Osteoblast (primary cell): ENCODE data around the gene TMEM151B. TPM values are rescaled to one million over a fixed set of nuclear protein-coding genes. Genes with fewer than 3 reads are reported as not detected.
A peak's percentile ranks its signal among the peaks of the same experiment; 100 is the strongest.

Source experiments
- DNase-seq: peaks from one replicate; pipeline ENCODE4 v3.0.0; 2011; ENCODE audit warnings: low spot score, mixed read lengths; ENCODE audit not compliant: insufficient read length; ENCODE audit errors: missing footprints
- H2AFZ ChIP-seq: 2 replicates; pipeline ENCODE4 v1.6.0; 2011; ENCODE audit warnings: mild to moderate bottlenecking, low read length
- H3K27ac ChIP-seq: 2 replicates; pipeline ENCODE4 v1.5.1; 2011; ENCODE audit warnings: mild to moderate bottlenecking, low read depth, low read length, moderate library complexity
- H3K27me3 ChIP-seq: 2 replicates; pipeline ENCODE4 v1.6.0; 2012; ENCODE audit warnings: mild to moderate bottlenecking, control low read depth, inconsistent platforms, low read length, moderate library complexity; ENCODE audit not compliant: insufficient read depth
- H3K36me3 ChIP-seq: 2 replicates; pipeline ENCODE4 v1.5.1; 2011; ENCODE audit warnings: mild to moderate bottlenecking, low read length, control low read depth, moderate library complexity; ENCODE audit not compliant: insufficient read depth
- H3K4me1 ChIP-seq: 2 replicates; pipeline ENCODE4 v1.5.1; 2011; ENCODE audit warnings: mild to moderate bottlenecking, low read length, control low read depth, moderate library complexity; ENCODE audit not compliant: insufficient read depth
- H3K4me2 ChIP-seq: 2 replicates; pipeline ENCODE4 v1.6.0; 2011; ENCODE audit warnings: mild to moderate bottlenecking, low read length; ENCODE audit not compliant: insufficient read depth
- H3K4me3 ChIP-seq: fragments of 200-600 bp; sonication (generic); 3 replicates; pipeline ENCODE4 v1.5.1; 2012; ENCODE audit warnings: mild to moderate bottlenecking, low read length, inconsistent platforms; ENCODE audit not compliant: insufficient read depth
- H3K79me2 ChIP-seq: 2 replicates; pipeline ENCODE4 v1.6.0; 2012; ENCODE audit warnings: mild to moderate bottlenecking, low read length, control low read depth, inconsistent platforms; ENCODE audit not compliant: insufficient read depth
- H3K9me3 ChIP-seq: 2 replicates; pipeline ENCODE4 v1.5.1; 2011; ENCODE audit warnings: low read depth, low read length, control low read depth
- H4K20me1 ChIP-seq: 2 replicates; pipeline ENCODE4 v1.6.0; 2012; ENCODE audit warnings: mild to moderate bottlenecking, low read length, control low read depth; ENCODE audit not compliant: insufficient read depth
- total RNA-seq: library from RNA; depleted of rRNA; stranded (reverse); fragments of >200 nt; gene quantifications from 2 replicates; pipeline ENCODE4 v1.2.3, GENCODE V29; 2012
- TF ChIP-seq, protein P1 (sequence below): IDR thresholded peaks from 2 replicates; pipeline ENCODE4 v1.5.1; 2011; ENCODE audit warnings: mild to moderate bottlenecking, low read depth, low read length, moderate library complexity; ENCODE audit errors: extremely low read depth

Gene TMEM151B
- total RNA-seq, 1 donor: not detected

DNA sequence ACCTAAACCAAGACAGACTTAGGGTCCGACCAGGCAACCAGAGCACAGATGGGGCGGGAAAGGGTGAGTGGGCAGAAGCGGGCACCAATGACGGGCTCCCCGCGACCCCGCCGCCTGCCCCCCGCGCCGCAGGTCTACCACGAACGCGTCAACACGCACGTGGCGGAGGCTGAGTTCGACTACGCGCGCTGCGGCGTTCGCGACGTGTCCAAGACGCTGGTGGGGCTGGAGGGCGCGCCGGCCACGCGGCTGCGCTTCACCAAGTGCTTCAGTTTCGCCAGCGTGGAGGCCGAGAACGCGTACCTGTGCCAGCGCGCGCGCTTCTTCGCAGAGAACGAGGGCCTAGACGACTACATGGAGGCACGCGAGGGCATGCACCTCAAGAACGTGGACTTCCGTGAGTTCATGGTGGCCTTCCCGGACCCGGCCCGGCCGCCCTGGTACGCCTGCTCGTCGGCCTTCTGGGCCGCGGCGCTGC, 5.1 kb downstream of the TMEM151B start:
- DNase-seq: peak; percentile 66
- no peak overlapping the region for H3K27ac ChIP-seq
- no peaks in the 10 kb centered on the region for H3K9me3 ChIP-seq
- H3K4me3 ChIP-seq: no peak overlapping the region
- no peaks in the 10 kb centered on the region for H4K20me1 ChIP-seq
- no peak overlapping the region for H2AFZ ChIP-seq
- no peaks in the 10 kb centered on the region for H3K4me1 ChIP-seq
- H3K36me3 ChIP-seq: no peaks in the 10 kb centered on the region
- no peak overlapping the region for H3K4me2 ChIP-seq
- TF ChIP-seq, protein P1, sequence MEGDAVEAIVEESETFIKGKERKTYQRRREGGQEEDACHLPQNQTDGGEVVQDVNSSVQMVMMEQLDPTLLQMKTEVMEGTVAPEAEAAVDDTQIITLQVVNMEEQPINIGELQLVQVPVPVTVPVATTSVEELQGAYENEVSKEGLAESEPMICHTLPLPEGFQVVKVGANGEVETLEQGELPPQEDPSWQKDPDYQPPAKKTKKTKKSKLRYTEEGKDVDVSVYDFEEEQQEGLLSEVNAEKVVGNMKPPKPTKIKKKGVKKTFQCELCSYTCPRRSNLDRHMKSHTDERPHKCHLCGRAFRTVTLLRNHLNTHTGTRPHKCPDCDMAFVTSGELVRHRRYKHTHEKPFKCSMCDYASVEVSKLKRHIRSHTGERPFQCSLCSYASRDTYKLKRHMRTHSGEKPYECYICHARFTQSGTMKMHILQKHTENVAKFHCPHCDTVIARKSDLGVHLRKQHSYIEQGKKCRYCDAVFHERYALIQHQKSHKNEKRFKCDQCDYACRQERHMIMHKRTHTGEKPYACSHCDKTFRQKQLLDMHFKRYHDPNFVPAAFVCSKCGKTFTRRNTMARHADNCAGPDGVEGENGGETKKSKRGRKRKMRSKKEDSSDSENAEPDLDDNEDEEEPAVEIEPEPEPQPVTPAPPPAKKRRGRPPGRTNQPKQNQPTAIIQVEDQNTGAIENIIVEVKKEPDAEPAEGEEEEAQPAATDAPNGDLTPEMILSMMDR: no peak
- peaks cover 41% of the 10 kb centered on the region for H3K27me3 ChIP-seq
- H3K79me2 ChIP-seq: no peaks in the 10 kb centered on the region

DNA sequence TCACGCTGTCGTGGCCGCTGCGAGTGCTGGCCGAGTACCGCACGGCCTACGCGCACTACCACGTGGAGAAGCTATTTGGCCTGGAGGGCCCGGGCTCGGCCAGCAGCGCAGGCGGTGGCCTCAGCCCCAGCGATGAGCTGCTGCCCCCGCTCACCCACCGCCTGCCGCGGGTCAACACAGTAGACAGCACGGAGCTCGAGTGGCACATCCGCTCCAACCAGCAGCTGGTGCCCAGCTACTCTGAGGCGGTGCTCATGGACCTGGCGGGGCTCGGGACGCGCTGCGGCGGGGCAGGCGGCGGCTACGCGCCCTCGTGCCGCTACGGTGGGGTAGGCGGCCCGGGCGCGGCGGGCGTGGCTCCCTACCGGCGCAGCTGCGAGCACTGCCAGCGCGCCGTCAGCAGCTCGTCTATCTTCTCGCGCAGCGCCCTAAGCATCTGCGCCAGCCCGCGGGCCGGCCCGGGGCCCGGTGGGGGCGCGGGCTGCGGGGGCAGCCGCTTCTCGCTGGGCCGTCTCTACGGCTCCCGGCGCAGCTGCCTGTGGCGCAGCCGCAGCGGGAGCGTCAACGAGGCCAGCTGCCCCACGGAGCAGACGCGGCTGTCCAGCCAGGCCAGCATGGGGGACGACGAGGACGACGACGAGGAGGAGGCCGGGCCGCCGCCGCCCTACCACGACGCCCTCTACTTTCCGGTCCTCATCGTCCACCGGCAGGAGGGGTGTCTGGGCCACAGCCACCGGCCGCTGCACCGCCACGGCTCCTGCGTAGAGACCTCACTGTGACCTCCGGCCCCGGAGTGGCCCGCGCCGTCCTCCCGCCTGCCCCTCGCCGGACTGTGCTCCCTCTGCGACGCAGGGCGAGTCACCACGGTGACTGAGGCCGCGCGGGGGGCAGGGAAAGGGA, 5.7 kb downstream of the TMEM151B start:
- peak overlapping the region; percentile 32 for H3K4me2 ChIP-seq
- H3K4me1 ChIP-seq: no peaks in the 10 kb centered on the region
- H3K79me2 ChIP-seq: no peaks in the 10 kb centered on the region
- peaks cover 40% of the 10 kb centered on the region for H3K27me3 ChIP-seq
- H2AFZ ChIP-seq: no peak overlapping the region
- H4K20me1 ChIP-seq: no peaks in the 10 kb centered on the region
- peak; percentile 84 for DNase-seq
- TF ChIP-seq, protein P1: no peak
- no peak overlapping the region for H3K27ac ChIP-seq
- H3K9me3 ChIP-seq: no peaks in the 10 kb centered on the region
- H3K4me3 ChIP-seq: no peak overlapping the region
- no peaks in the 10 kb centered on the region for H3K36me3 ChIP-seq

DNA sequence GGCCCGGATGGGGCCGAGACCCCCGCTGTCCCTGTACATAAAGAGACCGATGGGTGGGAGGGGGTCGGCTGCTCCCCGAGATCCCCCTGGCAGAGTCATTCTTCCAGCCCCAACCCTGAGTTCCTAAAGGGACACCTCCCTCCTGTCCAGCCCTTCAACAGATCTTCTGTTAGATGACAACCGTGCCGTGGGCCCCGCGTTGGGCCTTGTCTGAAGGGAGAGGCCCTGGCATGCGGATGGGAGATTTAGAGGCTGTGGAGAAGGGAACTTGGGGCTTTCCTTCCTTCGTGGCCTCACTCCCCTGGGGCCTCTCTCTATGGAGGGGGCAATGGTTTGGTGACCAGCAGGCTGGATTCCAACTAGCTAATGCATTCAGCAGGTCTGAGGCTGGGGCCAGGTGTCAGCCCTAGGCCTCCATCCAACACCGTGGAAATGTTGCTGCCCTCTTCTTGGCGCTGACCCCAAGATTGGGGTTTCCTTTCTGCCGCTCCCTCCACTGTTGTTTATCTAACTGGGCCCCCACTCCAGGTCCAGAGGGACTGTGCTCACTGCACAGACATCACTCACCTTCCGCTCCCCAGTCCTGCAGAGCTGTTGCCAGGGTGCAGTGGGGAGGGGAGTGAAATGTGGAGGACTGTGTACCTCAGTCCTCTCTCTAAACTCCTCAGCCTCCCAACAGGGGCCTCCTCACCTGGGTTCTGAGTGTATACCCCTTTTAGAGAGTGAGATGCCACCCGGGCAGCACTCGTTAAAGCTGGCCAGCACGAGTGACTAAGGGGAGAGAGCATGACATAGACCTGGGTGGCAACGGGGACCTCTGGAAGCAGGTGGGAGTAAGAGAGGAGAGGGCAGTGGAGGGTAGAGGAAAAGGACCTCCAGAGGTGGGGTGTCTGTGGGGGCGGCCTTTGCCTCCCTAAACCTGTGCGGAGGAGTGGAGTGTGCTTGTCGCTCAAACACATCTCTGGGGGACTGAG, 6.7 kb downstream of the TMEM151B start:
- Histone ChIP-seq H3K36me3 (no peaks in the 10 kb centered on the region), H3K79me2 (no peaks in the 10 kb centered on the region), H3K27ac (no peak overlapping the region), H3K4me3 (no peak overlapping the region), H3K9me3 (no peaks in the 10 kb centered on the region), H3K4me1 (no peaks in the 10 kb centered on the region), H3K4me2 (no peak overlapping the region), H3K27me3 (peaks cover 32% of the 10 kb centered on the region), H4K20me1 (no peaks in the 10 kb centered on the region), H2AFZ (no peak overlapping the region)
- TF ChIP-seq, protein P1: no peak
- DNase-seq: peak; percentile 92
